Fibroblast of skin of left biceps (primary cell): ENCODE measurements around the gene PKD2.

Source experiments
- DNase-seq, 2 experiments: peaks; one replicate each; pipeline ENCODE4 v3.0.0-alpha.2; 2013; ENCODE audit warnings: low read depth in 2 of 2

Gene PKD2

GRCh38 chr4:88007304-88008121 lies at the start of gene PKD2:
Gene PKD2 (plus strand): TSS chr4:88007635. CDS start chr4:88007734, 99 bp downstream.
- peak; percentile 35 to 42 for DNase-seq

- DNase-seq = no peak
Measured at GRCh38 chr4:87961993-87962392, 45.4 kb upstream of the PKD2 start.

- no peak for DNase-seq
Measured at GRCh38 chr4:87962398-87963146, 44.9 kb upstream of the PKD2 start.

- no peak for DNase-seq
Measured at GRCh38 chr4:87965501-87965975, 41.9 kb upstream of the PKD2 start.

GRCh38 chr4:87966095-87966496 lies 41.3 kb upstream of the PKD2 start:
- no peak for DNase-seq

- DNase-seq = no peak
Measured at GRCh38 chr4:87967193-87967592, 40.2 kb upstream of the PKD2 start.

- DNase-seq = no peak
Measured at GRCh38 chr4:87970121-87970520, 37.3 kb upstream of the PKD2 start.

- no peak for DNase-seq
Measured at GRCh38 chr4:87971866-87972265, 35.6 kb upstream of the PKD2 start.

- peak; percentile 76 to 78 for DNase-seq
Measured at GRCh38 chr4:87973283-87974169, 33.9 kb upstream of the PKD2 start.

- DNase-seq = no peak
Measured at GRCh38 chr4:87974856-87975462, 32.5 kb upstream of the PKD2 start.

GRCh38 chr4:87975466-87975865 lies 32.0 kb upstream of the PKD2 start, which contains the start of gene SPP1:
Gene SPP1 (plus strand): TSS chr4:87975714. CDS start chr4:87976896, 1,182 bp downstream.
- no peak for DNase-seq

- DNase-seq = no peak
Measured at GRCh38 chr4:87977521-87978278, 29.7 kb upstream of the PKD2 start.

GRCh38 chr4:87978681-87979080 lies 28.8 kb upstream of the PKD2 start:
- no peak for DNase-seq

GRCh38 chr4:87979810-87980209 lies 27.6 kb upstream of the PKD2 start:
- DNase-seq = no peak

GRCh38 chr4:87981486-87981885 lies 25.9 kb upstream of the PKD2 start:
- no peak for DNase-seq

- DNase-seq = no peak
Measured at GRCh38 chr4:87982036-87982435, 25.4 kb upstream of the PKD2 start.

- no peak for DNase-seq
Measured at GRCh38 chr4:87982446-87983010, 24.9 kb upstream of the PKD2 start.

- no peak for DNase-seq
Measured at GRCh38 chr4:87983996-87984395, 23.4 kb upstream of the PKD2 start.

- DNase-seq = no peak
Measured at GRCh38 chr4:87985097-87985886, 22.1 kb upstream of the PKD2 start.

GRCh38 chr4:87985887-87986200 lies 21.6 kb upstream of the PKD2 start:
- DNase-seq = no peak
